ENCODE results near the gene SRBD1.

Gene SRBD1

GRCh38 chr2:45545943-45546342, 65.1 kb downstream of the SRBD1 start:
- DNase-seq = peak; percentile 5 to 51 (median 26)

GRCh38 chr2:45543257-45543656, 67.8 kb downstream of the SRBD1 start:
- no peak for DNase-seq

- no peak for DNase-seq
These were observed 69.1 kb downstream of the SRBD1 start for GRCh38 chr2:45542013-45542412.

- no peak for DNase-seq
These were observed 69.6 kb downstream of the SRBD1 start for GRCh38 chr2:45541450-45541849.

GRCh38 chr2:45540942-45541341, 70.1 kb downstream of the SRBD1 start:
- DNase-seq = no peak

GRCh38 chr2:45533771-45534170, 77.3 kb downstream of the SRBD1 start:
- DNase-seq = no peak

- DNase-seq = no peak
These were observed 78.9 kb downstream of the SRBD1 start for GRCh38 chr2:45532181-45532580.

GRCh38 chr2:45524016-45524415, 87.1 kb downstream of the SRBD1 start:
- DNase-seq = no peak

GRCh38 chr2:45518546-45518945, 92.5 kb downstream of the SRBD1 start:
- DNase-seq = no peak

GRCh38 chr2:45510701-45511420, 100.2 kb downstream of the SRBD1 start:
- DNase-seq = no peak

GRCh38 chr2:45506756-45507155, 104.3 kb downstream of the SRBD1 start:
- no peak for DNase-seq

GRCh38 chr2:45505138-45505537, 105.9 kb downstream of the SRBD1 start:
- DNase-seq = no peak

GRCh38 chr2:45498661-45499550, 112.2 kb downstream of the SRBD1 start:
- DNase-seq = no peak

GRCh38 chr2:45497355-45497754, 113.7 kb downstream of the SRBD1 start:
- DNase-seq = no peak

GRCh38 chr2:45496869-45497268, 114.2 kb downstream of the SRBD1 start:
- no peak for DNase-seq

GRCh38 chr2:45494978-45495293, 116.1 kb downstream of the SRBD1 start:
- no peak for DNase-seq

GRCh38 chr2:45494275-45494977, 116.6 kb downstream of the SRBD1 start:
- peak; percentile 34 to 82 (median 60) for DNase-seq

- DNase-seq = no peak
These were observed 126.1 kb downstream of the SRBD1 start for GRCh38 chr2:45484965-45485364.

- DNase-seq = no peak
These were observed 127.1 kb downstream of the SRBD1 start for GRCh38 chr2:45483997-45484396.

GRCh38 chr2:45477546-45477945, 133.5 kb downstream of the SRBD1 start:
- no peak for DNase-seq

GRCh38 chr2:45470531-45470930, 140.5 kb downstream of the SRBD1 start:
- no peak for DNase-seq

- no peak for DNase-seq
These were observed 141.6 kb downstream of the SRBD1 start for GRCh38 chr2:45469314-45470099.

- DNase-seq = no peak
These were observed 142.8 kb downstream of the SRBD1 start for GRCh38 chr2:45468279-45468678.

Data from suppressor macrophage (primary cell).